ENCODE measurements around the gene SH3RF1. TPM values are rescaled to one million over a fixed set of nuclear protein-coding genes. Genes with fewer than 3 reads are reported as not detected.

SH3RF1 gene
- total and polyA plus RNA-seq, 10 of the 15 experiments (the other 5 are each of a cell fraction or from before 2014, with no cell fraction given): 4.5 to 22.5 (median 10.4) TPM

- ChIA-PET POLR2A (interaction anchor here (1.2 kb wide), 1 partner anchor 11 kb away, joined by 5 read pairs; no protein-coding TSS in a partner anchor), SMC1A (ENCODE audit: uncharacterized antibody, unreplicated experiment) (interaction anchor here (0.8 kb wide), 1 partner anchor 17 kb away, joined by 3 read pairs; no protein-coding TSS in a partner anchor), RAD21 (ENCODE audit: unreplicated experiment) (no interaction called here), CTCF (no interaction called here)
- intact Hi-C loops (cut with micrococcal nuclease; ENCODE audit: unreplicated experiment) (no loop called here), in situ Hi-C loops (cut with MboI) (no loop called here)
- H2AFZ ChIP-seq (ENCODE audit: control insufficient read depth, low read depth, low read length): no peak overlapping the region
- H3K4me3 ChIP-seq: no peak overlapping the region
- peaks cover 4% of the 10 kb centered on the region; the same call in 1 of the 2 replicates for H3K4me1 ChIP-seq (ENCODE audit: control insufficient read depth, insufficient read depth, low read length)
- BruUV-seq (replicated peaks): no TSS peak
- no peak for DNase-seq (ENCODE audit: low read depth, low spot score)
- 75% methylated on average over 5 of the region's 6 CpGs for WGBS (ENCODE audit: insufficient coverage, insufficient replicate concordance, low lambda C conversion rate, missing lambda C conversion rate)
- no peak overlapping the region for H3K27ac ChIP-seq (ENCODE audit: control insufficient read depth, insufficient read depth)
- FAIRE-seq: no peak
- no peaks in the 10 kb centered on the region for H3K27me3 ChIP-seq (replicated peaks in 1 of 2; ENCODE audit: control insufficient read depth in 2 of 2, insufficient read depth in 2 of 2, low read length in 1 of 2)
- TF ChIP-seq NFIC (IDR thresholded peaks at IDR 0.05; ENCODE audit: low read depth, low read length): no peak
- TF ChIP-seq ELK1 (IDR thresholded peaks at IDR 0.05; ENCODE audit: low read depth, low read length): no peak
- TF ChIP-seq EP300 (IDR thresholded peaks at IDR 0.05; ENCODE audit: borderline replicate concordance in 1 of 2, control insufficient read depth in 1 of 2, low read depth in 2 of 2, low read length in 2 of 2): no peak
- TF ChIP-seq EED (IDR thresholded peaks at IDR 0.05; ENCODE audit: low read depth): no peak
- TF ChIP-seq KAT2A (conservative IDR thresholded peaks at IDR 0.05; ENCODE audit: control insufficient read depth, low read depth, low read length): no peak
- TF ChIP-seq NR2C1 (IDR thresholded peaks at IDR 0.05): no peak
- TF ChIP-seq ZNF384 (IDR thresholded peaks at IDR 0.05; ENCODE audit: borderline replicate concordance, low read depth, low read length): no peak
- TF ChIP-seq HCFC1 (IDR thresholded peaks at IDR 0.05; ENCODE audit: low read length): no peak
- TF ChIP-seq CBFB (IDR thresholded peaks at IDR 0.05; ENCODE audit: low read depth): no peak
- no peak for TF ChIP-seq FOXK2 (IDR thresholded peaks at IDR 0.05)
- TF ChIP-seq NKRF (conservative IDR thresholded peaks at IDR 0.05): no peak
- peaks cover 0 to 4% of the 10 kb centered on the region in 2 experiments; a peak in 1 of 4 replicates for H3K36me3 ChIP-seq (ENCODE audit: control insufficient read depth in 2 of 2, insufficient read depth in 2 of 2, low read length in 1 of 2)
- no peak overlapping the region for H3K4me2 ChIP-seq (ENCODE audit: control insufficient read depth, insufficient read depth)
- no peak overlapping the region for H3K9ac ChIP-seq (ENCODE audit: control insufficient read depth, insufficient read depth, low read length)
- H3K9me3 ChIP-seq (replicated peaks; ENCODE audit: control insufficient read depth, insufficient read depth, low read length): no peaks in the 10 kb centered on the region; the same call in 2 of the 3 replicates
- no peak for ATAC-seq
- H3K79me2 ChIP-seq (ENCODE audit: control insufficient read depth, insufficient read depth, low read length): peaks cover 3% of the 10 kb centered on the region
- H4K20me1 ChIP-seq (ENCODE audit: control insufficient read depth, insufficient read depth): no peaks in the 10 kb centered on the region
Observed at GRCh38 chr4:169229571-169230028, 41.2 kb downstream of the SH3RF1 start.

All from GM12878 (cell line).